Esophagus muscularis mucosa (tissue), 4 donors: ENCODE results near the gene FGF14. TPM values are rescaled to one million over a fixed set of nuclear protein-coding genes. Genes with fewer than 3 reads are reported as not detected.

Experiments used
- DNase-seq: peaks from one replicate; pipeline ENCODE4 v3.0.0-alpha.2; 2017; ENCODE audit errors: extremely low spot score
- H3K27ac ChIP-seq, 4 donors: fragments of 200-600 bp; sonication (generic); replicated peaks in 1 of 4; 1 replicate in 3 of 4; 2 replicates in 1 of 4; pipeline ENCODE4 v1.5.1; 2016 to 2019; ENCODE audit warnings: mild to moderate bottlenecking in 1 of 4
- H3K27me3 ChIP-seq, 4 donors: fragments of 200-600 bp; sonication (generic); one replicate each; pipeline versions ENCODE4 v1.5.1 to v1.6.0; 2016 to 2019
- H3K36me3 ChIP-seq, 4 donors: fragments of 200-600 bp; sonication (generic); one replicate each; pipeline ENCODE4 v1.5.1; 2016 to 2019
- H3K4me1 ChIP-seq, 4 donors: fragments of 200-600 bp; sonication (generic); one replicate each; pipeline ENCODE4 v1.5.1; 2016 to 2019
- H3K4me3 ChIP-seq, 4 donors: fragments of 200-600 bp; sonication (generic); 1 replicate in 2 of 4; 2 replicates in 2 of 4; pipeline ENCODE4 v1.5.1; 2016 to 2019; ENCODE audit warnings: mild to moderate bottlenecking in 4 of 4, moderate library complexity in 1 of 4
- H3K9me3 ChIP-seq, 4 donors: fragments of 200-600 bp; sonication (generic); 1 replicate in 3 of 4; 2 replicates in 1 of 4; pipeline ENCODE4 v1.5.1; 2016 to 2019
- CTCF ChIP-seq, 3 experiments: fragments of 200-600 bp in 2 of 3; fragments of 450-650 bp in 1 of 3; sonication (generic) in 2 of 3; IDR thresholded peaks; one replicate each; pipeline ENCODE4 v1.5.1; 2017 to 2019; ENCODE audit warnings: antibody characterized with exemption in 3 of 3, mild to moderate bottlenecking in 2 of 3, moderate library complexity in 1 of 3
- EP300 ChIP-seq: sonication (generic); formaldehyde crosslinking; IDR thresholded peaks from one replicate; pipeline ENCODE4 v1.6.1; 2017; ENCODE audit warnings: antibody characterized with exemption
- POLR2A ChIP-seq: fragments of 450-650 bp; IDR thresholded peaks from one replicate; pipeline ENCODE4 v1.6.1; 2017; ENCODE audit warnings: antibody characterized with exemption, moderate library complexity, mild to moderate bottlenecking, low read depth
- POLR2AphosphoS5 ChIP-seq, 2 donors: sonication (generic); formaldehyde crosslinking; IDR thresholded peaks; one replicate each; pipeline ENCODE4 v1.6.1; 2017; ENCODE audit warnings: antibody characterized with exemption in 2 of 2
- WGBS: methylation state at CpG from one replicate; pipeline ENCODE4 v1.1.5; 2018; 5-methylcytosine and 5-hydroxymethylcytosine counted together
- intact Hi-C: fragments of 100-400 bp; cut with DNase I; formaldehyde crosslinking; loops from one replicate; pipeline ENCODE4 v1.15.1; 2023
- total RNA-seq, 4 donors: library from RNA; depleted of rRNA; stranded (reverse); fragments of >200 nt; gene quantifications; one replicate each; pipeline versions ENCODE4 v1.1.0 to v1.2.1, GENCODE V29; 2016

The FGF14 gene
- total RNA-seq, 4 donors from 2014 or later: 0.33 to 2.1 (median 0.87) TPM

- Histone ChIP-seq H3K36me3 (no peaks in the 10 kb centered on the region), H3K9me3 (no peaks in the 10 kb centered on the region), H3K4me1 (peaks cover 16 to 38% (median 26%) of the 10 kb centered on the region in 4 donors), H3K27me3 (peaks cover 6 to 58% (median 24%) of the 10 kb centered on the region in 4 donors), H3K4me3 (peak overlapping the region in 3 of 4 donors; percentile 46 to 58 (median 50)), H3K27ac (no peak overlapping the region)
- no peak for DNase-seq
- intact Hi-C loops: no loop called here
- TF ChIP-seq EP300 (no peak), CTCF (IDR thresholded peaks at IDR 0.05) (no peak), POLR2AphosphoS5 (IDR thresholded peaks at IDR 0.05) (no peak), POLR2A (no peak)
- WGBS: 8% methylated on average over 13 of the region's 13 CpGs
Measured at GRCh38 chr13:101915755-101916107, 486.1 kb downstream of the FGF14 start.

GRCh38 chr13:101915331-101915730 is 486.5 kb downstream of the FGF14 start:
- TF ChIP-seq POLR2A (no peak), CTCF (IDR thresholded peaks at IDR 0.05) (no peak), EP300 (no peak), POLR2AphosphoS5 (IDR thresholded peaks at IDR 0.05) (no peak)
- peaks cover 16 to 38% (median 26%) of the 10 kb centered on the region in 4 donors for H3K4me1 ChIP-seq
- WGBS: 33% methylated on average over 7 of the region's 7 CpGs
- no peaks in the 10 kb centered on the region for H3K36me3 ChIP-seq
- no peak overlapping the region for H3K27ac ChIP-seq
- peaks cover 6 to 54% (median 24%) of the 10 kb centered on the region in 4 donors for H3K27me3 ChIP-seq
- no peak for DNase-seq
- H3K4me3 ChIP-seq: no peak overlapping the region
- intact Hi-C loops: no loop called here
- no peaks in the 10 kb centered on the region for H3K9me3 ChIP-seq

GRCh38 chr13:101911752-101912151 is 490.1 kb downstream of the FGF14 start:
- Histone ChIP-seq H3K27ac (no peak overlapping the region), H3K9me3 (no peaks in the 10 kb centered on the region), H3K4me3 (no peak overlapping the region), H3K4me1 (peaks cover 9 to 11% (median 10%) of the 10 kb centered on the region in 4 donors), H3K27me3 (peaks cover 6 to 18% (median 12%) of the 10 kb centered on the region in 4 donors), H3K36me3 (no peaks in the 10 kb centered on the region)
- DNase-seq: no peak
- 92% methylated on average over 2 of the region's 2 CpGs for WGBS
- TF ChIP-seq CTCF (IDR thresholded peaks at IDR 0.05) (no peak), EP300 (no peak), POLR2AphosphoS5 (IDR thresholded peaks at IDR 0.05) (no peak), POLR2A (no peak)
- intact Hi-C loops: no loop called here

GRCh38 chr13:101903890-101904289 is 498.0 kb downstream of the FGF14 start:
- Histone ChIP-seq H3K36me3 (no peaks in the 10 kb centered on the region), H3K27me3 (no peaks in the 10 kb centered on the region), H3K27ac (no peak overlapping the region), H3K4me1 (no peaks in the 10 kb centered on the region), H3K4me3 (no peak overlapping the region), H3K9me3 (no peaks in the 10 kb centered on the region)
- WGBS: 52% methylated on average over 3 of the region's 3 CpGs
- TF ChIP-seq EP300 (no peak), CTCF (IDR thresholded peaks at IDR 0.05) (no peak)
- intact Hi-C loops: no loop called here
- DNase-seq: no peak

- Histone ChIP-seq H3K27ac (no peak overlapping the region), H3K27me3 (no peaks in the 10 kb centered on the region), H3K9me3 (no peaks in the 10 kb centered on the region), H3K4me1 (no peaks in the 10 kb centered on the region), H3K36me3 (no peaks in the 10 kb centered on the region), H3K4me3 (no peak overlapping the region)
- DNase-seq: no peak
- intact Hi-C loops: no loop called here
- no peak for TF ChIP-seq POLR2AphosphoS5 (IDR thresholded peaks at IDR 0.05)
- TF ChIP-seq EP300: no peak
- no peak for TF ChIP-seq CTCF (IDR thresholded peaks at IDR 0.05)
- no peak for TF ChIP-seq POLR2A
Measured at GRCh38 chr13:101898676-101899075, 503.2 kb downstream of the FGF14 start.
